Endothelial cell of hepatic sinusoid (primary cell): Measurements from ENCODE around the gene LHPP.

Experiments
- in situ Hi-C: cut with HindIII; loops from 2 replicates; pipeline ENCODE4 v1.10.0; 2017; ENCODE audit warnings: low sequenced_read_pairs

The LHPP gene

GRCh38 chr10:124566981-124567835, 105.6 kb downstream of the LHPP start:
- in situ Hi-C loops, result no loop called here

- in situ Hi-C loops, result no loop called here
These were observed 106.7 kb downstream of the LHPP start for GRCh38 chr10:124568339-124568738.

DNA sequence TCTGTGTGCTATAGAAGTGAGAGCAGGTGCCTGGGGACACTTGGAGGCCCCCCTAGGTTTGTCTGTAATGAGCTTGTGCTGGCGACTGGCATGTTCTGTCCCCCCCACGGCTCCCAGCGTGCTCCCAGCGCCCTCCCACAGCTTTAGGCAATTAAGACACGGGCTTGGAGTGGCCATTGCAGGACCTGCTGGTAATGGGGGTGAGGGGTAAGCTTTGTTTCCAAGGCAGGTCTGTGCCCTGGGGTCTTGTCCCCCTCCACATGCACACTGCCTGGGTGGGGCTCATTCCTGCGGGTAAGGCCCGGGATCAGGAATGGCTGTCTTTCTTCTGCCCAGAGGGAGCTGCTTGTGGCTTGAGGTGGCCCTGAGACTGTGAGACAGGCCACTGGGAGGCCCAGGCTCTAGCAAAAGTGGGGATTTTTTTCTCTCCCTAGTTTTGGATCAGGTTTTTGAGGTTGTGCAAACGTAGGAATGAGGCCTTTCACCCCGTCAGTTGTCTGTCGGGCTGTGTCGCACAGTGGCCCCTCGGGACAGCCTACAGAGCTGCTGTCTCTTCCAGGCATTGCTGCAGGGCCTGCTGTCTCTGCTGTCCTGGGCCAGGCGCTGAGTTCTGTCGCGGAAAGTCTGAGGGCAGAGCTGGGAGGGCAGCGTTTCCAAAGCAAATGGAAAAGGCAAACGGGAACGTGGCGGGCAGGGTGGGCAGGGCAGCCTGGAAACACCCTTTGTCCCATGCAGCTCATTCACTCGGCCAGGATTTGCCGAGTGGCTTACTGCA, 107.4 kb downstream of the LHPP start:
- in situ Hi-C loops, result no loop called here

DNA sequence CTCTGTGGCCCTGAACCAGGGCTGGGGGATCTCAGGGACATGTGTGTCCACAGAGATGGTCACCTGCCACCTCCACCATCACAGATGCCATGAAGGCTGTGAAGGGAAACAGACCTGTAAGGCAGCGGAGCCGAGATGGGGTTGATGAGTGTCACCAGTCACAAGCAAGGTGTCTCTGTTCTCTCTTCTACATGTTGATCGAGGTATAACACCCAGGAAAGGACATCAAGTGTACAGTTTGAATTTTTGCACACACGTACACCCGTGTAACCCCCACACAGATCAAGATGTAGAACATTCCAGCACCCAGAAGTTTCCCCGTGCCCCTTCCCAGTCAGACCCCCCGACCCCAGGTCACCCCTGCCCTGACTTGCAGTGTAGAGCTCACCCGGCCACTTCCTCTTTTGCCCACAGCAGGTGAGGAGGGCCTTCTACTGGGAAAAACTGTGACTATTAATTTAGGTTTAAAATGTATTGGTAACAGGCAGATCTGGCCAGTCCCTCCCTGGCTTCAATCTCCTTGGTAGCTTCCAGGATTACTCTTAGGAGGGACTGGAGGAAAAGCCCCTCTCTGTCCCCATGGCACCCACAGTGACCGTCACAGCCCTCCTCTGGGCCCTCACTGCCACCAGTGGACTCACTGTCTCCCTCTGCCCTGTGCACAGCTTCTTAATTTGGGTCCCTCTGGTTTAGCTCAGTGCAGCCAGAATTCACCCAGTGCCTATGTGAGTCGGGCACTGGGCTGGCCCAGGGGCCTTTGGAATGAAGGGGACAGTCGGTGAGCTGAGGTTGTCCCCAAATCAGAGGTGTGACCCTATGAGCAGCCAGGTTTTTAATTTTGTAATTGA, 108.2 kb downstream of the LHPP start:
- in situ Hi-C loops, result no loop called here

- in situ Hi-C loops, result no loop called here
These were observed 109.0 kb downstream of the LHPP start for GRCh38 chr10:124570646-124571045.

GRCh38 chr10:124572751-124573150, 111.1 kb downstream of the LHPP start:
- in situ Hi-C loops, result no loop called here

- in situ Hi-C loops, result no loop called here
These were observed 112.3 kb downstream of the LHPP start for GRCh38 chr10:124573726-124574455.

- in situ Hi-C loops, result no loop called here
These were observed 112.9 kb downstream of the LHPP start for GRCh38 chr10:124574456-124575070.

DNA sequence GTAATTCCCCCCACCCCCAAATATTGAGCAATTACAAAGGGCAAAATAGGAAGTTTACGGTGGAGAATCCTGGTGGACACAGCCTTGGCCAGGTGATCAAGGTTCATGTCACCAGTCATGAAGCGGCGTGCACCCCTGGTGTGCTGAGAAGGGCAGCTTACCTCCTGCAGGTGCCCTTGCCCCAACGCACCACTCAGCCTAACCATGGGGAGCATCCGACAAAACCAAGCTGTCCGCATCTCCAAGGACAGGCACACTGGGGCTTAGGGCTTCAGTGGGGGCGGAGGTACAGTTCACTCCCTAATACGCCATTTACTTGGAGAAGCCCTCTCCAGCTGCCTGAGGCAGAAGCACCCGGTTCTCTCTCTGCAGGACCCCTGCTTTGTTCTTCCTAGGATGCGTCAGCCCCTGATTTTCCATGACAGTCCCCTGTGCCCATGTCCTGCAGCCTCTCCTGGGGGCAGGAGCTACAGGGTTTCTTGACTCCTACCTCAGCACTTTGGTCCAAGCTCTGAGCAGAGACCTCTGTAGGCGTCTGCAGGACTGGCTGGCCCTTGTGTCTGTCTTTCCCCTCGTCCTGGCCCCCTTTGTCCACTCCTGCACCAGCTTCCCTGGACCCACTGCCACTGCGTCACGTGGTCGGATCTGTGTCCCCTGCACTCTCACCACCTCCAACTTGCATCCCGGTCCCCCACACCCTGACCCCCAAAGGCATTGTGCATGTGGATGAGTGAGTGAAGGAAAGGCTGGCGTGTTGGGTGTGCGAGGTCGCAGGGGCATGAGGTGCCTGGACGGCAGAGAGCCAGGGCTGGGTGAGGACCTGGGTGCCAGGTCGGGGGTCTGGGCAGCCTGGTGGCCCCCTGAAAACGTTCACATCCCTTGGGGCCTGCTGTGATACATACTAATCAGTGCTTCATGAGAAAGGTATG, 113.7 kb downstream of the LHPP start:
- in situ Hi-C loops, result no loop called here

GRCh38 chr10:124576526-124577420, 115.2 kb downstream of the LHPP start:
- in situ Hi-C loops, result no loop called here

DNA sequence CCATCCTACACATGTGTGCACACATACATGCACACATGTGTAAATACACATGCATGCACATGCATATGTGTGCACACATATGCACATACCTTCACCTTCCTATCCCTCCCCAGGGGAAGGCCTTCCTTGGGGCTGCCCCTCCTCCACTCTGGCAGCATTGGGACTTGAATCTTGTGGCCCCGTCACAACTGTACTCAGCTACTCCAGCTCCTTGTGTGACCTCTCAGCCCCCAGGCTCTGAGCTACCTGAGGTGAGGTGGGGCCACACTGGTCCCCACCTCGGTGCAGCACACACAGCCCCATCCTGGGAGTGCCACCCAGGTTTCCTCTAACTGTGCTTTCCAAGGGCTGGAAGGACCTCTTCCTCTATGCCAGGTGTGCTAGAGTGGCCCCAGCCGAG, 116.0 kb downstream of the LHPP start:
- in situ Hi-C loops, result no loop called here

GRCh38 chr10:124578231-124579010, 116.8 kb downstream of the LHPP start:
- in situ Hi-C loops, result no loop called here

- in situ Hi-C loops, result no loop called here
These were observed 117.4 kb downstream of the LHPP start for GRCh38 chr10:124579011-124579399.

DNA sequence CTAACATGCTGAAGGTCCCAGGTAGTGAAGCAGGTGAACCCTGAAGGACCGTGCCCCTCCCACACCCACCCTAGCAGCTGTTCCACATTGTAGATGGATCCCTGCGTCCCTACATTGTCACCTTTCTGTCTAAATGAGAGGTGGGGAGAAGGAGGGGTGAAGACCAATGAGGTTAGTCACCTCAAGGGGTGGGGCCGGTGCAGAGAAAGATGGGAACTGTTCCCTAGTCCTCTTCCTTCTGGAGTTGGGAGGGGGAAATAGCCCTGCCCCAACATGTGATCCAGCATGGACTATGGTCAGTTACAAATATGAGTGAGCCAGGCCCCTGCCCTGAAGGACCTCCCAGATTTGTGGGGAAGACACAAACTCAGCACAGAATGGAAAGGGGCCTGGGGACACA, 124.5 kb downstream of the LHPP start:
- in situ Hi-C loops, result loop anchor here (5.0 kb wide), 1 partner anchor 76 kb away; no protein-coding TSS in a partner anchor

DNA sequence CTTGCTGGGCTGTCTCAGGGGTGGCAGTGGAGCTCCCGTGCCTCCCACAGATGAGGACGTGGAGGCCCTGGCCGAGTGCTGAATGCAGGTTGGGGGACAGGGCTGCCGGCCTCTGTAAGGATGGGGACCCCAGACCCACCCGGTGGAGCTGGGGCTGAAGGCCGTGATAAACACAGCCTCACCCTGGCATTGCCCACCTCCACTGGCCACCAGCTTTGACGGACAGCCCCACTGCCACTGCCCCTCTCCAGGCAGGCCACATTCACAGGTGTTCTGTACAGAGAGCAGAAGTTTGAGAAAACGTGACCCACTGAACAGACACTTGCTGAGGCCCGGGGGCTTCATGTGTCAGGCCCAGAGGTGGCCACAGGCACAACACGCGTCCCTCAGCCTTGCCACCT, 126.2 kb downstream of the LHPP start:
- in situ Hi-C loops, result loop anchor here (5.0 kb wide), 1 partner anchor 74 kb away; no protein-coding TSS in a partner anchor

- in situ Hi-C loops, result loop anchor here (5.0 kb wide), 1 partner anchor 74 kb away; no protein-coding TSS in a partner anchor
These were observed 126.7 kb downstream of the LHPP start for GRCh38 chr10:124588341-124588735.
